Measurements from ENCODE around the gene TEX10.

The TEX10 gene

DNA sequence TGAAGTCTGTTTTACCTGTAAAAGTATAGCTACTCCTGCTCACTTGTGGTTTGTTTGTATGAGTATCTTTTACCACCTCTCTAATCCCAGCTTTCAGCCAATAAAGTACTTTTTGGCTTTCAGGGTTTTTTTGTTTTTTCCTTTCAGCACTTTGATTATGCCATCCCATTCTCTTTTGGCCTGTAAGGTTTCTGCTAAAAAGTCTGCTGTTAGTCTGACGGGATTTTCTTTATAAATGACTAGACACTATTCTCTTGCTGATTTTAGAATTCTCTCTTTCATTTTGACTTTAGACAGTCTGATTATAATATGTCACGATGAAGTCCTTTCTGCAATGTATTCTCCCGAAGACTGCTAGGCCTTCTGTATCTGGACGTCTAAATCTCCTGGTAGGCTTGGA is 37.2 kb downstream of the TEX10 start:
- H3K4me3 ChIP-seq (ENCODE audit: low read depth, low read length): no peak overlapping the region
- no peak for DNase-seq (ENCODE audit: low read depth, low spot score)
- POLR2A ChIA-PET: no interaction called here
- CTCF ChIA-PET: interaction anchor here (0.6 to 2.3 kb wide), 3 partner anchors 9 to 1131 kb away, joined by 3 to 21 read pairs (median 6); no protein-coding TSS in a partner anchor
- TF ChIP-seq, protein P1, sequence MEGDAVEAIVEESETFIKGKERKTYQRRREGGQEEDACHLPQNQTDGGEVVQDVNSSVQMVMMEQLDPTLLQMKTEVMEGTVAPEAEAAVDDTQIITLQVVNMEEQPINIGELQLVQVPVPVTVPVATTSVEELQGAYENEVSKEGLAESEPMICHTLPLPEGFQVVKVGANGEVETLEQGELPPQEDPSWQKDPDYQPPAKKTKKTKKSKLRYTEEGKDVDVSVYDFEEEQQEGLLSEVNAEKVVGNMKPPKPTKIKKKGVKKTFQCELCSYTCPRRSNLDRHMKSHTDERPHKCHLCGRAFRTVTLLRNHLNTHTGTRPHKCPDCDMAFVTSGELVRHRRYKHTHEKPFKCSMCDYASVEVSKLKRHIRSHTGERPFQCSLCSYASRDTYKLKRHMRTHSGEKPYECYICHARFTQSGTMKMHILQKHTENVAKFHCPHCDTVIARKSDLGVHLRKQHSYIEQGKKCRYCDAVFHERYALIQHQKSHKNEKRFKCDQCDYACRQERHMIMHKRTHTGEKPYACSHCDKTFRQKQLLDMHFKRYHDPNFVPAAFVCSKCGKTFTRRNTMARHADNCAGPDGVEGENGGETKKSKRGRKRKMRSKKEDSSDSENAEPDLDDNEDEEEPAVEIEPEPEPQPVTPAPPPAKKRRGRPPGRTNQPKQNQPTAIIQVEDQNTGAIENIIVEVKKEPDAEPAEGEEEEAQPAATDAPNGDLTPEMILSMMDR (IDR thresholded peaks at IDR 0.05; ENCODE audit: insufficient read depth, low read length, missing control alignments): no peak

DNA sequence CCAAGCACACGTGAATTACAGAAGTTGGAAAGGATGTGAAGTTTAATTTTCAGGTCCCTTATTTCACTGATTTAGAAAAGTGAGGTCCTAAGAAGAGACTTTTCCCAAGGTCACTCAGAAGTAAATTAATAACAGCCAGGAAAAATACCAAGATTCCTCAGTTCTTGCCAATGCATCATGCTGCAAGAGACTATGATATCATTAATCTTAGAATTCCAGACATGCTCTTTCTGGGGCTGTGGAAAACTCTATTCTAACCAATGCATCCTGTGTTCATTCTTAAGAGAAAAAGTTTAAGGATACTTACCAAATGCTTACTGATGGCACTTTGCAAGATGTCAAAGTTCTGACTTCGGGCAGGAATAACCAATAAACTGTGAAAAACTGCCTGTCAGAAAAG is 42.8 kb downstream of the TEX10 start:
- POLR2A ChIA-PET: no interaction called here
- H3K4me3 ChIP-seq (ENCODE audit: low read depth, low read length): no peak overlapping the region
- TF ChIP-seq, protein P1 (IDR thresholded peaks at IDR 0.05; ENCODE audit: insufficient read depth, low read length, missing control alignments): no peak
- CTCF ChIA-PET: interaction anchor here (2.4 kb wide), 1 partner anchor 14 kb away, joined by 9 read pairs; no protein-coding TSS in a partner anchor
- DNase-seq (ENCODE audit: low read depth, low spot score): no peak

DNA sequence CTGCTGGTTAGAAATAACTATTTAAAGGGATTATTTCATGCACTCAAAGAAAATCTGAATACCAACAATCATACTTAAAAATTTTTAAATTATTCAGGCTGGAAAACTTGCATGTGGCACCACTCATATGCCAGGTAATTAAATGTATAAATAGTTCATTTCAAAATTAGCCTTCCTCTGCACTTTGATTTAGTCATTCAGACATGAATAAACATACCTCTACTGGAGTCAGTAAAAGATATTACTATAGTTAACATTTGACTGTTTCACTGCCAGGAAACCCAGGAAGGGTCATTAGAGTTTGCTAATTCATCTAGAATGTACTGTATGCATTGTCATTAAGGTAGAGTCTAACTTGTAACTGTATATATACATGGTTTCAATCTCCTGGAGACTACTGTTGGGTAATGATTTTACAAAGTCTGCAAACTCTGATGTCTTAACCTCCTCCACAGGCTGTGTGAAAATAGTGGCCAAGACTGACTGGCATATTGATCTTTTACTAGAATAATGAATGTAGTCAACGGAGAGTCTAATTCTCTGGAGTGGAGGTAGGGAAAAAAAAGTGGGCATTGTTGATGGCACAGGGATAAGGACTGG is 43.7 kb downstream of the TEX10 start:
- POLR2A ChIA-PET: no interaction called here
- H3K4me3 ChIP-seq (ENCODE audit: low read depth, low read length): no peak overlapping the region
- no peak for DNase-seq (ENCODE audit: low read depth, low spot score)
- CTCF ChIA-PET: no interaction called here
- TF ChIP-seq, protein P1 (IDR thresholded peaks at IDR 0.05; ENCODE audit: insufficient read depth, low read length, missing control alignments): no peak

DNA sequence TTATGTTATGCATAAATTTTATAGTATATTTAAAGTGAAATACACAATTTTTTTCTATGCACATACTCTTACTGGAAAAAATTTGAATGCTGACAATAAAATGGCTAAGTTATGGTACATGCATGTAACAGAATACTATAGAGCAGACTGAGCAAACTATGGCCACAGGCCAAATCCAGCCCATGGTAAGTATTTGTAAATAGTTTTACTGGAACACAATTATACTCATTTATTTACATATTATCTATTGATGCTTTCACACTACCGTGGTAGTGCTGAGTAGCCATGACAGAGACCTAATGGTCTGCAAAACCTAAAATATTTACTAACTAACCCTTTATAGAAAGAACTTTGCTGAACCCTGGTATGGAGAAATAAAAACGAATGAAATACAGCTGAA is 45.7 kb downstream of the TEX10 start:
- no peak for DNase-seq (ENCODE audit: low read depth, low spot score)
- CTCF ChIA-PET: no interaction called here

DNA sequence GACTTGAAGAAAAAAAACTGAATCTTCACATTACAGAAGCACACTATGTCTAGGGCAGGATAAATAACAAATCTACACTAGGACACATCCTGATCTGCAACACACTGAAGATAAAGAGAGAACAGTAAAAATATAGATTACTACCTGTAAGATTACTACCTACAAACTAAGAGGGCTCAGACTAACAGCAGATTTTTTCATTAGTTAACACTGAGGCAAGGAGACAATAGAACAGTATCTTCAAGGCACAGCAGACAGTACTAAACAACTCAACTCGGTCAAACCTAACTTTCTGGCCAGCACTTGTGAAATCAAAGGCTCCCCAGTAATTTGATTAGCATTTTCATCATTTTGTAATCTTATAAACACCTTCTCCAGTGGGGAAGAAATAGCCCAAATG is 46.5 kb downstream of the TEX10 start:
- POLR2A ChIA-PET: no interaction called here
- TF ChIP-seq, protein P1 (IDR thresholded peaks at IDR 0.05; ENCODE audit: insufficient read depth, low read length, missing control alignments): no peak
- DNase-seq (ENCODE audit: low read depth, low spot score): no peak
- CTCF ChIA-PET: interaction anchor here (1.6 kb wide), 1 partner anchor 15 kb away, joined by 6 read pairs; no protein-coding TSS in a partner anchor
- H3K4me3 ChIP-seq (ENCODE audit: low read depth, low read length): no peak overlapping the region

More for the DNA sequence above, 45.7 kb downstream of the TEX10 start:
- POLR2A ChIA-PET: no interaction called here
- no peak overlapping the region for H3K4me3 ChIP-seq (ENCODE audit: low read depth, low read length)
- TF ChIP-seq, protein P1 (IDR thresholded peaks at IDR 0.05; ENCODE audit: insufficient read depth, low read length, missing control alignments): no peak

DNA sequence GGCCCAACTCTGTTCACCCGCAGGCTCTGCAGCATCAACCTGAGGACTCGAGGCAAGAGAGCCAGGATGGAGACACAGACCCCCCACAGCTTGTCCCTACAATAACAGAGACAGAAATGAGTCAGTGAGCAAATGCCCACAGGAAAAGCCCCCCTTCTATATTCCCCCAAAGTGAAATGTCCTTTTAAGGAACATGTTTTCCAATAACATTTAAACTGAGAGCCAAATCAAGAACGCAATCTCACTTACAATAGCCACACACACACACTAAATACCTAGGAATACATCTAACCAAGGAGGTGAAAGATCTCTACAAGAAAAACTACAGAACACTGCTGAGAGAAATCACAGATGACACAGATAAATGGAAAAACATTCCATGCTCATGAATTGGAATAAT is 49.0 kb downstream of the TEX10 start:
- POLR2A ChIA-PET: no interaction called here

More for the DNA sequence above, 49.0 kb downstream of the TEX10 start:
- CTCF ChIA-PET: interaction anchor here (1.1 to 1.7 kb wide), 2 partner anchors 18 to 21 kb away, joined by 4 to 8 read pairs; no protein-coding TSS in a partner anchor
- TF ChIP-seq, protein P1 (IDR thresholded peaks at IDR 0.05; ENCODE audit: insufficient read depth, low read length, missing control alignments): no peak
- no peak overlapping the region for H3K4me3 ChIP-seq (ENCODE audit: low read depth, low read length)
- no peak for DNase-seq (ENCODE audit: low read depth, low spot score)
